HG03039 (cell line): ENCODE data around the gene ASB6.

Experiments used
- ATAC-seq: cut with Tn5 transposase; IDR thresholded peaks from one replicate; pipeline ENCODE4 v1.9.1; 2021; ENCODE audit warnings: mild to moderate bottlenecking, moderate library complexity; ENCODE audit not compliant: unreplicated experiment

ASB6 gene

GRCh38 chr9:129587487-129588262 lies 54.3 kb downstream of the ASB6 start:
- ATAC-seq, result no peak

GRCh38 chr9:129586685-129587084 lies 55.3 kb downstream of the ASB6 start:
- ATAC-seq, result no peak

- no peak for ATAC-seq
These were observed 55.7 kb downstream of the ASB6 start for GRCh38 chr9:129586245-129586644.

- no peak for ATAC-seq
These were observed 56.6 kb downstream of the ASB6 start for GRCh38 chr9:129585352-129585751.
